ENCODE data around the gene ACOT13. TPM values are rescaled to one million over a fixed set of nuclear protein-coding genes. Genes with fewer than 3 reads are reported as not detected.

The ACOT13 gene
- total and polyA plus RNA-seq, 8 donors, result 23.3 to 25.2 (median 24.4) TPM

GRCh38 chr6:24642061-24642460 is 24.8 kb upstream of the ACOT13 start:
- H3K36me3 ChIP-seq, result no peaks in the 10 kb centered on the region
- DNase-seq (no peak), ATAC-seq (no peak)
- peaks cover 15 to 27% of the 10 kb centered on the region in 2 donors for H3K27me3 ChIP-seq
- H3K9me3 ChIP-seq, result peaks cover 0 to 2% of the 10 kb centered on the region in 2 donors
- H3K4me1 ChIP-seq, result peaks cover 0 to 9% of the 10 kb centered on the region in 2 donors
- no peak overlapping the region for H3K4me3 ChIP-seq
- TF ChIP-seq CTCF (IDR thresholded peaks at IDR 0.05), result no peak
- intact Hi-C loops (cut with DNase I), result no loop called here
- no peak overlapping the region for H3K27ac ChIP-seq

- no peaks in the 10 kb centered on the region for H3K9me3 ChIP-seq
- H3K27ac ChIP-seq, result no peak overlapping the region
- intact Hi-C loops (cut with DNase I), result no loop called here
- no peak for TF ChIP-seq CTCF (IDR thresholded peaks at IDR 0.05)
- peaks cover 0 to 9% of the 10 kb centered on the region in 2 donors for H3K4me1 ChIP-seq
- H3K36me3 ChIP-seq, result peaks cover 0 to 1% of the 10 kb centered on the region in 2 donors
- no peak for ATAC-seq
- H3K4me3 ChIP-seq, result no peak overlapping the region
- no peak for DNase-seq
- H3K27me3 ChIP-seq, result peaks cover 15 to 27% of the 10 kb centered on the region in 2 donors
Measured at GRCh38 chr6:24643920-24644319, 23.0 kb upstream of the ACOT13 start.

GRCh38 chr6:24644377-24644776 is 22.5 kb upstream of the ACOT13 start:
- no peak for ATAC-seq
- TF ChIP-seq CTCF (IDR thresholded peaks at IDR 0.05), result no peak
- Histone ChIP-seq H3K4me3 (no peak overlapping the region), H3K36me3 (peaks cover 0 to 5% of the 10 kb centered on the region in 2 donors), H3K27me3 (peaks cover 15 to 27% of the 10 kb centered on the region in 2 donors), H3K4me1 (peaks cover 0 to 9% of the 10 kb centered on the region in 2 donors), H3K9me3 (no peaks in the 10 kb centered on the region), H3K27ac (no peak overlapping the region)
- intact Hi-C loops (cut with DNase I), result no loop called here
- DNase-seq, result no peak

DNA sequence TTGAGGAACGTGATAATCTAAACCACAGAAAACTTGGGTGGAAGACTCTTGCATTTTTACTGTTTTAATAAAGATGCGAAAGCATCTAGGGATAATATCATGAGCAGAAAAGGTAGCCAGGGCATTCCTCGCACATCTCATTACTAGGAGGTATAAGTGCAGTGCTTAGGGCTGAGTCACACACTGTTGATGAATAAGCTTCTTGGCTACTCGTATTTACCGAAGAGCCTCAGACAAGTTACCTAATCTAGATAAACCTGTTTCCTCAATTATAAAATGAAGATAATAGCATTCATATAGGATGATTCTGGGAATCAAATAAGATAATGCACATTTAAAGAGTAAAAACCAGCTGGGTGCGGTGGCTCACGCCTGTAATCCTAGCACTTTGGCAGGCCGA is 20.1 kb upstream of the ACOT13 start:
- Histone ChIP-seq H3K27ac (no peak overlapping the region), H3K36me3 (peaks cover 0 to 29% of the 10 kb centered on the region in 2 donors), H3K9me3 (no peaks in the 10 kb centered on the region), H3K27me3 (peaks cover 15 to 27% of the 10 kb centered on the region in 2 donors), H3K4me1 (peaks cover 0 to 9% of the 10 kb centered on the region in 2 donors), H3K4me3 (no peak overlapping the region)
- intact Hi-C loops (cut with DNase I), result no loop called here
- DNase-seq (no peak), ATAC-seq (peak; percentile 33)
- TF ChIP-seq CTCF (IDR thresholded peaks at IDR 0.05), result no peak

- no peak for TF ChIP-seq CTCF (IDR thresholded peaks at IDR 0.05)
- Histone ChIP-seq H3K9me3 (no peaks in the 10 kb centered on the region), H3K4me1 (peaks cover 0 to 9% of the 10 kb centered on the region in 2 donors), H3K27me3 (peaks cover 15 to 23% of the 10 kb centered on the region in 2 donors), H3K4me3 (no peak overlapping the region), H3K27ac (no peak overlapping the region), H3K36me3 (peaks cover 0 to 44% of the 10 kb centered on the region in 2 donors)
- ATAC-seq (no peak), DNase-seq (no peak)
- intact Hi-C loops (cut with DNase I), result no loop called here
Measured at GRCh38 chr6:24648276-24648675, 18.6 kb upstream of the ACOT13 start.

Measured in left lung (tissue), 10 donors.